Breast epithelium (tissue), 3 donors: ENCODE measurements around the gene TMTC2.

Source experiments
- CTCF ChIP-seq, 3 donors: fragments of 450-650 bp; IDR thresholded peaks; one replicate each; pipeline ENCODE4 v1.5.1; 2016 to 2017; ENCODE audit warnings: antibody characterized with exemption in 3 of 3, mild to moderate bottlenecking in 3 of 3, moderate library complexity in 3 of 3
- POLR2AphosphoS5 ChIP-seq, 3 donors: sonication (generic); formaldehyde crosslinking; IDR thresholded peaks; one replicate each; pipeline ENCODE4 v1.6.1; 2017; ENCODE audit warnings: antibody characterized with exemption in 3 of 3

- TF ChIP-seq CTCF (IDR thresholded peaks at IDR 0.05) (no peak), POLR2AphosphoS5 (IDR thresholded peaks at IDR 0.05) (no peak)
These were observed 286.9 kb downstream of the TMTC2 start for GRCh38 chr12:82973592-82973991.
